RWPE1 (cell line): ENCODE measurements around the gene APOBEC3A.
"Not testable (repeated sequence)": the region's sequence is repeated elsewhere in the genome, so short reads cannot be mapped to it uniquely, and the experiment has no call there.

Source experiments
- CTCF ChIA-PET: fragments of 350-600 bp; sonication (Branson Sonifier 250); formaldehyde crosslinking; extraction: SDS; loops from one replicate; lab custom pipeline; 2021; lab: Yijun Ruan, JAX
- POLR2A ChIA-PET: fragments of 400-600 bp; formaldehyde crosslinking; extraction: SDS; loops from one replicate; lab custom pipeline; 2020; ENCODE audit warnings: antibody characterized with exemption; ENCODE audit not compliant: low non-redundant PET; lab: Yijun Ruan, JAX
- DNase-seq: peaks from one replicate; pipeline ENCODE4 v3.0.0; 2012; ENCODE audit warnings: low spot score
- H3K27ac ChIP-seq: fragments of 450-650 bp; 2 replicates; pipeline ENCODE4 v1.5.1; 2017
- TF ChIP-seq, protein P1 (sequence below): fragments of 450-650 bp; conservative IDR thresholded peaks from 2 replicates; pipeline ENCODE4 v1.5.1; 2017; ENCODE audit warnings: low read depth, mild to moderate bottlenecking

Gene APOBEC3A

DNA sequence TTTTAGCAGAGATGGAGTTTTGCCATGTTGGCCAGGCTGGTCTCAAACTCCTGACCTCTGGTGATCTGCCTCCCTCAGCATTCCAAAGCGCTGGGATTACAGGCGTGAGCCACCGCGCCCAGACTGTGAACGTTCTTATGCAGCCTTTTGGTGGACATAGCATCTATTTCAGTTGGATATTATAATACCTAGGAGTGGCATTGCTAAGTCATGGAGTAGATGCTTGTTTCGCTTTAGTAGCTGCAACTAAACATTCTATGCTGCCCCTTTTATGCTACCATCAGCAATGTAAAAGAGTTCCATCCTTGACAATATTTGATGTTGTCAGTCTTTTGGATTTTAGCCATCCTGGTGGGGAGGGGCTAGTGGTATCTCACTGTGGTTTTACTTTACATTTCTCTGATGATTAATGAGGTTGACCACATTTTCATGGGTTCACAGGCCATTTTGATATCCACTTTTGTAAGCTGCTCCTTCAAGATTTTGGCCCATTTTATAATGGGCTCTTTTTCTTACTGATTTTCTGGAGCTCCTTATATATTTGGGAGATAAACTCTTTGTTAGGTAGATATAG is 16.5 kb upstream of the APOBEC3A start:
- no peak overlapping the region for H3K27ac ChIP-seq
- DNase-seq, result no peak
- ChIA-PET POLR2A (no interaction called here), CTCF (interaction anchor here (0.7 kb wide), 1 partner anchor 55 kb away, joined by 3 read pairs; no protein-coding TSS in a partner anchor)
- TF ChIP-seq, protein P1, sequence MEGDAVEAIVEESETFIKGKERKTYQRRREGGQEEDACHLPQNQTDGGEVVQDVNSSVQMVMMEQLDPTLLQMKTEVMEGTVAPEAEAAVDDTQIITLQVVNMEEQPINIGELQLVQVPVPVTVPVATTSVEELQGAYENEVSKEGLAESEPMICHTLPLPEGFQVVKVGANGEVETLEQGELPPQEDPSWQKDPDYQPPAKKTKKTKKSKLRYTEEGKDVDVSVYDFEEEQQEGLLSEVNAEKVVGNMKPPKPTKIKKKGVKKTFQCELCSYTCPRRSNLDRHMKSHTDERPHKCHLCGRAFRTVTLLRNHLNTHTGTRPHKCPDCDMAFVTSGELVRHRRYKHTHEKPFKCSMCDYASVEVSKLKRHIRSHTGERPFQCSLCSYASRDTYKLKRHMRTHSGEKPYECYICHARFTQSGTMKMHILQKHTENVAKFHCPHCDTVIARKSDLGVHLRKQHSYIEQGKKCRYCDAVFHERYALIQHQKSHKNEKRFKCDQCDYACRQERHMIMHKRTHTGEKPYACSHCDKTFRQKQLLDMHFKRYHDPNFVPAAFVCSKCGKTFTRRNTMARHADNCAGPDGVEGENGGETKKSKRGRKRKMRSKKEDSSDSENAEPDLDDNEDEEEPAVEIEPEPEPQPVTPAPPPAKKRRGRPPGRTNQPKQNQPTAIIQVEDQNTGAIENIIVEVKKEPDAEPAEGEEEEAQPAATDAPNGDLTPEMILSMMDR, result no peak

GRCh38 chr22:38941488-38941987 is 15.9 kb upstream of the APOBEC3A start:
- no peak for DNase-seq
- POLR2A ChIA-PET, result no interaction called here
- H3K27ac ChIP-seq, result no peak overlapping the region
- TF ChIP-seq, protein P1, result no peak
- CTCF ChIA-PET, result interaction anchor here (0.7 kb wide), 1 partner anchor 54 kb away, joined by 3 read pairs; no protein-coding TSS in a partner anchor

DNA sequence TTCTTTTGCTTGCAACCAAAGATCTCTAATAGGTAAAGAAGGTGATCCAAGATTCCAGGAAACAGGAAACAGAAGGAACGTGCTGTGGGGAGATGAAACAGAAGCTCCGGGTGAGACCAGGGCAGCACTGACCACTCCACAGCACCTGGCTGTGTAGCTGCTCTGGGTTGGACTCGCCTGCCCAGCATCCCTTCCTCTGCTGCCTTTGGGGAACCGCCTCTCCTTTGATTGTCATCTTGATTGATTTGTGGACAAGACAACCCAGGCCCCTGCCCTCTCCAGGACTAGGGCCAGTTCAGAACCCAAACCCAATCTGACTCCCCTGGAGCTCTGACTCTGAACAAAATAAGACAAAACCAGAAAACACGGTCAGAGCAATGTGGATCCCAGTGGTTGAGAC is 14.7 kb upstream of the APOBEC3A start:
- H3K27ac ChIP-seq, result no peak overlapping the region
- CTCF ChIA-PET, result no interaction called here
- no peak for DNase-seq
- TF ChIP-seq, protein P1, result no peak
- POLR2A ChIA-PET, result no interaction called here

DNA sequence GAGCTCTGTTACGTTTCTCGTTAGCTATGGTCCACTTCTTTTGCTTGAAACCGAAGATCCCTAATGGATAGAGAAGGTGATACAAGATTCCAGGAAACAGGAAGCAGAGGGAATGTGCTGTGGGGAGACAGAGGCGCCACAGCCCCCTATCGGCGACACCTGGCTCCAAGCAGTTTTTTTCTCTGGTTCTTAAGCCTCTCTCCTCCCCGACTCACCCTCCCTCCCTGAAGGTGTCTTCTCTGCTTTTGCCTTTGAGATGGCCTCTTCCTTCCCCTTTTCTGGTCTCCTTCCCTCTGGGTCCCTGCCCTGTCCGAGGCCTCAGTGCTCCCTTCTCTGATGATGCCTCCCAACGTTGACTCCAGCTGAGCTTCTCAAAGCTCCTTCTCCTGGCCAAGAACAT is 14.2 kb upstream of the APOBEC3A start:
- POLR2A ChIA-PET, result no interaction called here

GRCh38 chr22:38943882-38944281 is 13.5 kb upstream of the APOBEC3A start:
- TF ChIP-seq, protein P1, result no peak
- ChIA-PET CTCF (no interaction called here), POLR2A (no interaction called here)
- no peak overlapping the region for H3K27ac ChIP-seq
- no peak for DNase-seq

More for the DNA sequence above, 14.2 kb upstream of the APOBEC3A start:
- H3K27ac ChIP-seq, result no peak overlapping the region
- TF ChIP-seq, protein P1, result no peak
- no peak for DNase-seq
- CTCF ChIA-PET, result no interaction called here

- TF ChIP-seq, protein P1, result no peak
- no peak for DNase-seq
- ChIA-PET POLR2A (no interaction called here), CTCF (no interaction called here)
- H3K27ac ChIP-seq, result no peak overlapping the region
These were observed 12.8 kb upstream of the APOBEC3A start for GRCh38 chr22:38944653-38945052.

DNA sequence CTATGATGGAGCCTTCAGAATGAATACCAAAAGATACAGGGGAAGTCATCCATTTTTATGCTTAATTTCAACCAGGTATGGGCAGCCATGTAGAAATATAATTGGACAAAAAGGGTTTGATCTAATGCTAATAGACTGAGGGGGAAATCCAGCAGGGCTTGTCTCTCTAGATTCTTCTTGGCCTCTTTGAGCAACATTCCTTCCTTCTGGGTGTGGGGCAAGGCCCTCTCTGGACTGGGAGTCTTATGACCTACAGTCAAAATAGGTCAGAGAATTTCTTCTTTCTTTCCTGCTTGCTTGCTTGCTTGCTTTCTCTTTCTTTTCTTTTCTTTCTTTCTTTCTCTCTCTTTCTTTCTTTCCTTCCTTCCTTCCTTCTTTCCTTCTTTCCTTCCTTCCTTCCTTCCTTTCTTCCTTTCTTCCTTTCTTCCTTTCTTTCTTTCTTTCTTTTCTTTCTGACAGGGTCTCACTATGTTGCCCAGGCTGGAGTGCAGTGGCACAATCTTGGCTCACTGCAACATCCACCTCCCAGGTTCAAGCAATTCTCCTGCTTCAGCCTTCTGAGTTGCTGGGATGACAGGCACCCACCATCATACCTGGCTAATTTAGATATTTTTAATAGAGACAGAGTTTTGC is 11.6 kb upstream of the APOBEC3A start:
- DNase-seq, CTCF ChIA-PET, H3K27ac ChIP-seq, POLR2A ChIA-PET: not testable (repeated sequence)
